HCT116 (cell line): Measurements from ENCODE around the gene SLC29A1.

Source experiments
- CEBPB ChIP-seq: IDR thresholded peaks from 2 replicates; pipeline ENCODE4 v1.6.1; 2012; ENCODE audit warnings: low read depth
- EGR1 ChIP-seq: IDR thresholded peaks from 2 replicates; pipeline ENCODE4 v1.6.1; 2012; ENCODE audit warnings: low read depth
- ELF1 ChIP-seq: IDR thresholded peaks from 2 replicates; pipeline ENCODE4 v1.6.1; 2012; ENCODE audit warnings: low read depth, borderline replicate concordance
- EZH2 ChIP-seq: fragments of 200-600 bp; sonication (generic); IDR thresholded peaks from 2 replicates; pipeline ENCODE4 v1.6.1; 2017; ENCODE audit warnings: antibody characterized with exemption, mixed run types
- EZH2phosphoT487 ChIP-seq: fragments of 200-600 bp; IDR thresholded peaks from 2 replicates; pipeline ENCODE4 v1.6.1; 2018; ENCODE audit warnings: antibody characterized with exemption, borderline replicate concordance
- JUND ChIP-seq: IDR thresholded peaks from 2 replicates; pipeline ENCODE4 v1.6.1; 2012
- POLR2A ChIP-seq: IDR thresholded peaks from 2 replicates; pipeline ENCODE4 v1.7.0; 2011; ENCODE audit warnings: borderline replicate concordance; ENCODE audit not compliant: insufficient read depth, insufficient read length; ENCODE audit errors: extremely low read depth
- POLR2AphosphoS5 ChIP-seq: IDR thresholded peaks from 2 replicates; pipeline ENCODE4 v1.6.1; 2011; ENCODE audit warnings: mild to moderate bottlenecking, low read depth, low read length, moderate library complexity
- RAD21 ChIP-seq: IDR thresholded peaks from 2 replicates; pipeline ENCODE4 v1.6.1; 2012; ENCODE audit warnings: low read depth, mild to moderate bottlenecking
- SIN3A ChIP-seq: IDR thresholded peaks from 2 replicates; pipeline ENCODE4 v1.6.1; 2012; ENCODE audit warnings: low read depth
- YY1 ChIP-seq: IDR thresholded peaks from 2 replicates; pipeline ENCODE4 v1.6.1; 2011; ENCODE audit warnings: low read length, low read depth, moderate library complexity, mild to moderate bottlenecking; ENCODE audit not compliant: insufficient replicate concordance; ENCODE audit errors: extremely low read depth
- ZNF274 ChIP-seq: fragments of 200-500 bp; sonication (Bioruptor generic); IDR thresholded peaks from 2 replicates; pipeline ENCODE4 v1.6.1; 2014; ENCODE audit warnings: mild to moderate bottlenecking, low read depth, low read length, inconsistent platforms
- TF ChIP-seq, protein P1 (sequence below), 3 experiments: fragments of 200-600 bp in 1 of 3; sonication (generic) in 1 of 3; IDR thresholded peaks in 2 of 3; conservative IDR thresholded peaks in 1 of 3; 2 replicates each; pipeline ENCODE4 v1.5.1; 2012 to 2017; ENCODE audit warnings: low read depth in 2 of 3, low read length in 2 of 3, antibody characterized with exemption in 1 of 3, borderline replicate concordance in 1 of 3, control low read depth in 1 of 3, mild to moderate bottlenecking in 1 of 3, mixed read lengths in 1 of 3, mixed run types in 1 of 3, moderate library complexity in 1 of 3; ENCODE audit not compliant: insufficient read depth in 1 of 3
- TF ChIP-seq, protein P2 (sequence below): IDR thresholded peaks from 2 replicates; pipeline ENCODE4 v1.6.1; 2012; ENCODE audit warnings: low read depth

DNA sequence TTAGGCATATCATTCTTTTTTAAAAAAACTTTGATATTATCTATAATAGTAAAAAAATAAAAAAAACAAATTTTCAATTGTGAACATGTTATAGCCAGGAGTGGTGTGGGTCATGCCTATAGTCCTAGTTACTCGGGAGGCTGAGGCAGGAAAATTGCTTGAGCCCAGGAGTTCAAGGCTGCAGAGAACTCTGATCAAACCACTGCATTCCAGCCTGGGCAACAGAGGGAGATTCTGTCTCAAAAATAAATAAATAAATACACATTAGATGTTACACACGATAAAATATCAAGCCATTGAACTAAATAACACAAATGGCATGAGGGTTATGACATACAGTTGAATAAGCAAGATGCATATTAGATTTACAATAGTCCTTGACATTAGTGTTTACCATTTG lies 34.6 kb upstream of the SLC29A1 start:
- TF ChIP-seq YY1 (no peak), EGR1 (no peak), EZH2 (no peak), EZH2phosphoT487 (no peak), JUND (no peak), SIN3A (no peak), POLR2A (no peak), POLR2AphosphoS5 (no peak), RAD21 (no peak), ZNF274 (no peak), ELF1 (no peak), CEBPB (no peak)
- TF ChIP-seq, protein P1, sequence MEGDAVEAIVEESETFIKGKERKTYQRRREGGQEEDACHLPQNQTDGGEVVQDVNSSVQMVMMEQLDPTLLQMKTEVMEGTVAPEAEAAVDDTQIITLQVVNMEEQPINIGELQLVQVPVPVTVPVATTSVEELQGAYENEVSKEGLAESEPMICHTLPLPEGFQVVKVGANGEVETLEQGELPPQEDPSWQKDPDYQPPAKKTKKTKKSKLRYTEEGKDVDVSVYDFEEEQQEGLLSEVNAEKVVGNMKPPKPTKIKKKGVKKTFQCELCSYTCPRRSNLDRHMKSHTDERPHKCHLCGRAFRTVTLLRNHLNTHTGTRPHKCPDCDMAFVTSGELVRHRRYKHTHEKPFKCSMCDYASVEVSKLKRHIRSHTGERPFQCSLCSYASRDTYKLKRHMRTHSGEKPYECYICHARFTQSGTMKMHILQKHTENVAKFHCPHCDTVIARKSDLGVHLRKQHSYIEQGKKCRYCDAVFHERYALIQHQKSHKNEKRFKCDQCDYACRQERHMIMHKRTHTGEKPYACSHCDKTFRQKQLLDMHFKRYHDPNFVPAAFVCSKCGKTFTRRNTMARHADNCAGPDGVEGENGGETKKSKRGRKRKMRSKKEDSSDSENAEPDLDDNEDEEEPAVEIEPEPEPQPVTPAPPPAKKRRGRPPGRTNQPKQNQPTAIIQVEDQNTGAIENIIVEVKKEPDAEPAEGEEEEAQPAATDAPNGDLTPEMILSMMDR (IDR thresholded peaks at IDR 0.05 in 2 of 3, conservative IDR thresholded peaks at IDR 0.05 in 1 of 3; ENCODE audit: borderline replicate concordance in 1 of 3, insufficient read depth in 1 of 3, low read depth in 2 of 3, low read length in 2 of 3), result no peak
- TF ChIP-seq, protein P2, sequence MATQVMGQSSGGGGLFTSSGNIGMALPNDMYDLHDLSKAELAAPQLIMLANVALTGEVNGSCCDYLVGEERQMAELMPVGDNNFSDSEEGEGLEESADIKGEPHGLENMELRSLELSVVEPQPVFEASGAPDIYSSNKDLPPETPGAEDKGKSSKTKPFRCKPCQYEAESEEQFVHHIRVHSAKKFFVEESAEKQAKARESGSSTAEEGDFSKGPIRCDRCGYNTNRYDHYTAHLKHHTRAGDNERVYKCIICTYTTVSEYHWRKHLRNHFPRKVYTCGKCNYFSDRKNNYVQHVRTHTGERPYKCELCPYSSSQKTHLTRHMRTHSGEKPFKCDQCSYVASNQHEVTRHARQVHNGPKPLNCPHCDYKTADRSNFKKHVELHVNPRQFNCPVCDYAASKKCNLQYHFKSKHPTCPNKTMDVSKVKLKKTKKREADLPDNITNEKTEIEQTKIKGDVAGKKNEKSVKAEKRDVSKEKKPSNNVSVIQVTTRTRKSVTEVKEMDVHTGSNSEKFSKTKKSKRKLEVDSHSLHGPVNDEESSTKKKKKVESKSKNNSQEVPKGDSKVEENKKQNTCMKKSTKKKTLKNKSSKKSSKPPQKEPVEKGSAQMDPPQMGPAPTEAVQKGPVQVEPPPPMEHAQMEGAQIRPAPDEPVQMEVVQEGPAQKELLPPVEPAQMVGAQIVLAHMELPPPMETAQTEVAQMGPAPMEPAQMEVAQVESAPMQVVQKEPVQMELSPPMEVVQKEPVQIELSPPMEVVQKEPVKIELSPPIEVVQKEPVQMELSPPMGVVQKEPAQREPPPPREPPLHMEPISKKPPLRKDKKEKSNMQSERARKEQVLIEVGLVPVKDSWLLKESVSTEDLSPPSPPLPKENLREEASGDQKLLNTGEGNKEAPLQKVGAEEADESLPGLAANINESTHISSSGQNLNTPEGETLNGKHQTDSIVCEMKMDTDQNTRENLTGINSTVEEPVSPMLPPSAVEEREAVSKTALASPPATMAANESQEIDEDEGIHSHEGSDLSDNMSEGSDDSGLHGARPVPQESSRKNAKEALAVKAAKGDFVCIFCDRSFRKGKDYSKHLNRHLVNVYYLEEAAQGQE, result no peak
